SK-N-SH (cell line): ENCODE measurements around the gene OSBPL10.

Source experiments
- EZH2phosphoT487 ChIP-seq: fragments of 200-600 bp; sonication (generic); IDR thresholded peaks from 2 replicates; pipeline ENCODE4 v1.6.1; 2017; ENCODE audit warnings: low read depth, mixed run types, mild to moderate bottlenecking, antibody characterized with exemption, moderate library complexity, borderline replicate concordance
- GATA2 ChIP-seq: sonication (generic); formaldehyde crosslinking; IDR thresholded peaks from 2 replicates; pipeline ENCODE4 v1.5.0; 2020; ENCODE audit warnings: mild to moderate bottlenecking, missing genetic modification reagents
- JUND ChIP-seq: IDR thresholded peaks from 2 replicates; pipeline ENCODE4 v1.4.0; 2012
- POLR2AphosphoS5 ChIP-seq: IDR thresholded peaks from 2 replicates; pipeline ENCODE4 v1.6.1; 2012; ENCODE audit warnings: low read depth, low read length
- SIN3A ChIP-seq: IDR thresholded peaks from 2 replicates; pipeline ENCODE4 v1.6.1; 2012; ENCODE audit warnings: low read depth, mild to moderate bottlenecking, low read length, moderate library complexity, borderline replicate concordance
- SMC3 ChIP-seq: IDR thresholded peaks from 2 replicates; pipeline ENCODE4 v1.6.1; 2012; ENCODE audit warnings: low read depth, low read length, improper control_type of control experiment
- USF2 ChIP-seq: fragments of 150-350 bp; IDR thresholded peaks from 2 replicates; pipeline ENCODE4 v1.6.1; 2017; ENCODE audit warnings: antibody characterized with exemption, low read length, low read depth, borderline replicate concordance
- TF ChIP-seq, protein P1 (sequence below): IDR thresholded peaks from 2 replicates; pipeline ENCODE4 v1.6.1; 2012; ENCODE audit warnings: mild to moderate bottlenecking, low read depth, low read length, moderate library complexity
- TF ChIP-seq, protein P2 (sequence below): fragments of 200-600 bp; sonication (generic); IDR thresholded peaks from 2 replicates; pipeline ENCODE4 v1.6.1; 2017; ENCODE audit warnings: antibody characterized with exemption, mild to moderate bottlenecking, moderate library complexity

GRCh38 chr3:31695280-31696008, 285.6 kb downstream of the OSBPL10 start:
- TF ChIP-seq, protein P1, sequence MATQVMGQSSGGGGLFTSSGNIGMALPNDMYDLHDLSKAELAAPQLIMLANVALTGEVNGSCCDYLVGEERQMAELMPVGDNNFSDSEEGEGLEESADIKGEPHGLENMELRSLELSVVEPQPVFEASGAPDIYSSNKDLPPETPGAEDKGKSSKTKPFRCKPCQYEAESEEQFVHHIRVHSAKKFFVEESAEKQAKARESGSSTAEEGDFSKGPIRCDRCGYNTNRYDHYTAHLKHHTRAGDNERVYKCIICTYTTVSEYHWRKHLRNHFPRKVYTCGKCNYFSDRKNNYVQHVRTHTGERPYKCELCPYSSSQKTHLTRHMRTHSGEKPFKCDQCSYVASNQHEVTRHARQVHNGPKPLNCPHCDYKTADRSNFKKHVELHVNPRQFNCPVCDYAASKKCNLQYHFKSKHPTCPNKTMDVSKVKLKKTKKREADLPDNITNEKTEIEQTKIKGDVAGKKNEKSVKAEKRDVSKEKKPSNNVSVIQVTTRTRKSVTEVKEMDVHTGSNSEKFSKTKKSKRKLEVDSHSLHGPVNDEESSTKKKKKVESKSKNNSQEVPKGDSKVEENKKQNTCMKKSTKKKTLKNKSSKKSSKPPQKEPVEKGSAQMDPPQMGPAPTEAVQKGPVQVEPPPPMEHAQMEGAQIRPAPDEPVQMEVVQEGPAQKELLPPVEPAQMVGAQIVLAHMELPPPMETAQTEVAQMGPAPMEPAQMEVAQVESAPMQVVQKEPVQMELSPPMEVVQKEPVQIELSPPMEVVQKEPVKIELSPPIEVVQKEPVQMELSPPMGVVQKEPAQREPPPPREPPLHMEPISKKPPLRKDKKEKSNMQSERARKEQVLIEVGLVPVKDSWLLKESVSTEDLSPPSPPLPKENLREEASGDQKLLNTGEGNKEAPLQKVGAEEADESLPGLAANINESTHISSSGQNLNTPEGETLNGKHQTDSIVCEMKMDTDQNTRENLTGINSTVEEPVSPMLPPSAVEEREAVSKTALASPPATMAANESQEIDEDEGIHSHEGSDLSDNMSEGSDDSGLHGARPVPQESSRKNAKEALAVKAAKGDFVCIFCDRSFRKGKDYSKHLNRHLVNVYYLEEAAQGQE, result no peak
- no peak for TF ChIP-seq GATA2 (CRISPR knock-in tag)
- no peak for TF ChIP-seq JUND
- no peak for TF ChIP-seq POLR2AphosphoS5
- no peak for TF ChIP-seq SIN3A
- TF ChIP-seq USF2, result no peak
- TF ChIP-seq, protein P2, sequence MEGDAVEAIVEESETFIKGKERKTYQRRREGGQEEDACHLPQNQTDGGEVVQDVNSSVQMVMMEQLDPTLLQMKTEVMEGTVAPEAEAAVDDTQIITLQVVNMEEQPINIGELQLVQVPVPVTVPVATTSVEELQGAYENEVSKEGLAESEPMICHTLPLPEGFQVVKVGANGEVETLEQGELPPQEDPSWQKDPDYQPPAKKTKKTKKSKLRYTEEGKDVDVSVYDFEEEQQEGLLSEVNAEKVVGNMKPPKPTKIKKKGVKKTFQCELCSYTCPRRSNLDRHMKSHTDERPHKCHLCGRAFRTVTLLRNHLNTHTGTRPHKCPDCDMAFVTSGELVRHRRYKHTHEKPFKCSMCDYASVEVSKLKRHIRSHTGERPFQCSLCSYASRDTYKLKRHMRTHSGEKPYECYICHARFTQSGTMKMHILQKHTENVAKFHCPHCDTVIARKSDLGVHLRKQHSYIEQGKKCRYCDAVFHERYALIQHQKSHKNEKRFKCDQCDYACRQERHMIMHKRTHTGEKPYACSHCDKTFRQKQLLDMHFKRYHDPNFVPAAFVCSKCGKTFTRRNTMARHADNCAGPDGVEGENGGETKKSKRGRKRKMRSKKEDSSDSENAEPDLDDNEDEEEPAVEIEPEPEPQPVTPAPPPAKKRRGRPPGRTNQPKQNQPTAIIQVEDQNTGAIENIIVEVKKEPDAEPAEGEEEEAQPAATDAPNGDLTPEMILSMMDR, result peak; percentile 19; the same call in 1 of the 2 replicates
- no peak for TF ChIP-seq EZH2phosphoT487
- no peak for TF ChIP-seq SMC3
